ENCODE results near the gene PRUNE2.

The PRUNE2 gene

GRCh38 chr9:76628155-76628554, 277.8 kb downstream of the PRUNE2 start:
- DNase-seq (ENCODE audit: low spot score): no peak

DNA sequence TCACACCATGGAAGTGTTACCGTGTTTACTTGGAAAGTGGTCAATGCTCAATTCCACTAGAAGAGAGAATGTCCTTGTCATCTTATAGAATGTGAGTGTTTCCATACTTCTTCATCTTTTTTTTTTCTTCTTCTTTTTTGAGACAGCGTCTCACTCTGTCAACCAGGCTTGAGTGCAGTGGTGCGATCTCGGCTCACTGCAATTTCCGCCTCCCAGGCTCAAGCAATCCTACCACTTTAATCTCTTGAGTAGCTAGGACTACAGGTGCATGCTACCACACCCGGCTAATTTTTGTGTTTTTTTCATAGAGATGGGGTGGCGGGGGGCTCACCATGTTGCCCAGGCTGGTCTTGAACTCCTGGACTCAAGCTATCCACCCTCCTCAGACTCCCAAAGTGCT, 278.9 kb downstream of the PRUNE2 start:
- DNase-seq (ENCODE audit: low spot score): no peak

GRCh38 chr9:76626141-76626540, 279.8 kb downstream of the PRUNE2 start:
- DNase-seq (ENCODE audit: low spot score): peak; percentile 24

DNA sequence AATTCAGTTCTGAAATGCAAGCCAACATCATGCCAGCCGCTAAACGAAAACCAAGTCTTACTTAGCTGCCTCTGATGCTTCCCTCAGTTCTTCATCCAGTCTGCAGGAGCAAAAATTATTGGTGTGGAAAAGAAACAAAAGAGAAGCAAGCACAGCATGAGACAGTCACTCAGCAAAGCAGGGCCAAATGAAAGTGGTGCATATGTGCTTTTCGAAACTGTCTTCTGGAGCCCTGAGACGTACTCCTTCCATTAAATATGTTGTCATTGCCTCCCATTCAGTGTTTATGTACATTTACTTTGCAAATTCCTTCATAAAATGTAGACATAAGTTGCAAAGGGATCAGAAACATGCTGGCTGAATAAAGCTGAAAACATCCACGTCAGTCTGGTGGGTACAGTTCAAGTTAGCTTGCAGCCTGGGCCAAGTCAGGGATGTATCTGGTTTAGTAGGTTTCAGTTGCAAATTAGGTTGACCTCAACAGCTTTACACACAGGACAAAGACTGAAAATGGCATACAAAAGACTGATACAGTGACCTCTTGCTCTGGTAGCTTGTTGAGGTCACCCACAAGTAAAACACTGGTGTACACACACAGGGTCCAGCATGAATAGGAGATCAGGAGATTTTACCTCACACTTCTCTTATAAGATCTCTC, 281.4 kb downstream of the PRUNE2 start:
- no peak for DNase-seq (ENCODE audit: low spot score)

DNA sequence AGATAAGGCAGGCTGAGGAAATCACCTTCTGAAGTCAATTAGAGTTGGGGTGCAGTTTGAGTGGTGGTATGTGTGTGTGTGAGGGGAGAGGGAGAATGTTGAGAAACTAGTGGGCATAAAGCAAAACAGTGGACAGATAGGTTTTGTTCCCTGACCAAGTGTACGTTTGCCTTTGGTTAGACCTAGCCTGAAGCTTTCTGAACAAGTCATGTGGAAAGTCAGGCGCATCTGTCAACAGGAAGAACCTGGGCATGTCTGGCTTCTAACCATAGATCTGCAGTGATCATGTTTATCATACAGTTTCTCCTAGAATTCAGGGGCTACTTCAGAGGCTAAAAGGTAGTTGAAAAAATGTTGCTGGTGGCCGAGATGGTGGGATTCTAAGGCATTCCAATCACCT, 284.9 kb downstream of the PRUNE2 start:
- no peak for DNase-seq (ENCODE audit: low spot score)

DNA sequence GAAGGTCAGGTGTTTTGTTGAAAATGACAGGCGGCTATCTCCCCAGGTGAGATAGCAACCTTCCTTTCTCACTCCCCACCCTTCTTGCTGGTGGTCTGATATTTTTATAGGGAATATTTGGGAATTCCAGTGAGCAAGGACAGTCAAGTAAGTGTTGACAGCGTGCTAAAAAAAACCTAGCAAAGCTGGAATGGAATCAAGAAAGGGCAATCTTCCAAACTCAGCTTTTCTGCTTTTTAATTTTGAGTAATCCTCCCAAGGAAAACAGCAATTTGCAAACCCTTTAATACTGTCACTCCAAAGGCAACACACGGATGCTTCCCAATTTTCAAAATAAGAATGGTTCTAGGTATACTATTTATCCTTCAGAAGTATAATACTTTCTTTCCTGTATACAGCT, 285.3 kb downstream of the PRUNE2 start:
- no peak for DNase-seq (ENCODE audit: low spot score)

DNA sequence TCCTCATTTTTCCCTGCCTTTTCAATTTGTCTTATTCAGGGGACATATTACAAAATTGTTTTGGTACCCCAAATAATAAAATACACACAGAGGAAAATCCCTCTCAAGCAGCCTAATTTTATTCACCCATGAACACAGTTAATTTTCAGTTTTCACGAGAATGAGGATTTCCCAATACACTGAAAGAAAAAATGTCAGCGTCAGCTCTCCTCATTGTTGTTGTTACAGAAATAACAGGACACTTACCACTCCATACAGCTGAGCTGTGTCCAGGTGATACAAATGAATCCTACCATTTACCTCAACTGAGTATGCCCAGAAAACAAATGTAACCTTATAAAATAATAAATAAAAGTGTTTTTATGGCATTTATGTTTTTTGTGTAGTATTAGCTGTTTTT, 286.3 kb downstream of the PRUNE2 start:
- no peak for DNase-seq (ENCODE audit: low spot score)

GRCh38 chr9:76619197-76619596, 286.7 kb downstream of the PRUNE2 start:
- no peak for DNase-seq (ENCODE audit: low spot score)

DNA sequence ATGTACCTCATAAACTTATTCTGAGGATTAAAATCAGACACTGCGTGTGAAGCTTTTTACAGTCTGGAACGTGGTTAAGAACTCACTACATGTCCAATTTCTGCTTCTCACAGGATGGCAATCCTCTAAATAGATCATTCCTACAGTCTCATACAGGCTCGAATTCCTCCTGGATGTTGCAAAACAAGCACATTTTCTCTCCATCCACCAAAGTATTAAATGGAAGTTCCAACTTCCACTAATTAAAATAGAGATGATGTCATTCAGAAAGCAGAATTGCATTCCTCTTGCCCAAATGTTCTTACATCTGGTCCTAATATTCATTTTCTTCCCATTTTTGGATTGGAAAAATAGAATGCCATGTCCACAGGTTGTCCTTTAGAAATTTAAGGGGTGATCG, 287.2 kb downstream of the PRUNE2 start:
- DNase-seq (ENCODE audit: low spot score): no peak

DNA sequence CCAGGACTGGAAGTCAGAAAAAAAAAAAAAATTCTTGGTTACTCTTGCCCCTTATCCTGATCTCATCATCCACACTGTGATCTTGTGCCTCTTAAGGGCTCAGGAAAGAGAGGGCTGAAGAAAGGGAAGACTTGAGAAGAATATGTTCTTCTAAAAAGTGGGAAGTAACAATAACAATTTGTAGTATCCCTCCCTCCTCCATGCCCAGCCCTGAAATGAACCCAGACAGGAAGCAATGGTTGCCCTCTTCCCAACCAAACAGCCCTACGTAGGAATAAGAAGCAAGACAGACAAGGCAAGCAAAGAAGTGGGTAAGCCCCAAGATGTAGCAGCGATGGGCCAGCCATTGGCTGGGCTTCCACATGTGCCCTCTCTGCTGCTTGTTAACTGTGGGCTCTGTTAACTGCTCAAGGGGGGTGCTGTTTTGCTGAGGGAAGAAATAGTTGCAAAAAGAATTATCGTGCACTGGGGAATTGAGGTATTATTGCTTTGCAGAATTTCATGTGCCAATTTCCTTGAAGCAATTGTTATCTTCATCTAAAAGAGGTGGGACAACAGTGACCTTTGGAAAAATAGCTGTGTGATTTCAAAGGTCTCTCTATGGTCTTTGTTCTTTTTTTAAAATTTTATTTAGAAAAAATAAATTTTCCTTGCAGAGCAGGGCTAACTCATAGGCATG, 288.3 kb downstream of the PRUNE2 start:
- DNase-seq (ENCODE audit: low spot score): no peak

DNA sequence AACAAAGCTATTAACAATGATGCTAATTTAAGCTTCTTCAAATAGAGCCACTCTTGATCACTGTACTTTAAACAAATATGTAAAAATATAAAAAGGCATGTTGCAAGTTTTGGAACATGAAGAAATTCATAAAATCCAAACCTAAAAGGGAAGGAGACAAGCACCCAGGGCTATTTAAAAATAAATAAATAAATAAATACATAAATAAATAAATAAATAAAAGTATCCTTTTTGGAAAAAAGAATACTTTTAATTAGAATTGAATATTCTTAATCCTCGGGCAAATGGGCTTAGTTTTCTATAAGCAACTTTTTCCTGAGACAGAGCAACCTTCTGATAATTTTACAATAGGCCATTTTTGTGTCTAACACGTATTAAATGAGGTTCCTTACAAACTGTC, 289.1 kb downstream of the PRUNE2 start:
- DNase-seq (ENCODE audit: low spot score): no peak

GRCh38 chr9:76615177-76615603, 290.7 kb downstream of the PRUNE2 start:
- no peak for DNase-seq (ENCODE audit: low spot score)

DNA sequence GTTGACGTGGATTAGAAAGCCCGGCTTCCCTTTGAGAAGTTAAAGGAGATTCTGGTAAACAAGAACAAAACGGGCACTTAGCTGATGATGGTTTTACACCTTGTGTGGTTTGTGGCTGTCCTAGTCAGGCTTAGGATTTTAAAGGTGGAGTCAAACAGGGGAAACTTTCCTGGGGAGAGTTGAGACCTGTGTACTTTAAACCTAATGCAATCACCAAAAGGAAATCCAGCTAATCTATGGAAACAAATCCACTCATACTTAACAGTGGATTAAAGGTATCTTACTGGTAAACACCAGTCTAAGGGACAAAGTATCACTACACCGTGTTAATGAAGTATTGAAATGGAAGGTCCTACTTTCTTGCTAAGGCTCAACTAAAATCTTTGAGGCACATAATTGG, 291.9 kb downstream of the PRUNE2 start:
- no peak for DNase-seq (ENCODE audit: low spot score)

DNA sequence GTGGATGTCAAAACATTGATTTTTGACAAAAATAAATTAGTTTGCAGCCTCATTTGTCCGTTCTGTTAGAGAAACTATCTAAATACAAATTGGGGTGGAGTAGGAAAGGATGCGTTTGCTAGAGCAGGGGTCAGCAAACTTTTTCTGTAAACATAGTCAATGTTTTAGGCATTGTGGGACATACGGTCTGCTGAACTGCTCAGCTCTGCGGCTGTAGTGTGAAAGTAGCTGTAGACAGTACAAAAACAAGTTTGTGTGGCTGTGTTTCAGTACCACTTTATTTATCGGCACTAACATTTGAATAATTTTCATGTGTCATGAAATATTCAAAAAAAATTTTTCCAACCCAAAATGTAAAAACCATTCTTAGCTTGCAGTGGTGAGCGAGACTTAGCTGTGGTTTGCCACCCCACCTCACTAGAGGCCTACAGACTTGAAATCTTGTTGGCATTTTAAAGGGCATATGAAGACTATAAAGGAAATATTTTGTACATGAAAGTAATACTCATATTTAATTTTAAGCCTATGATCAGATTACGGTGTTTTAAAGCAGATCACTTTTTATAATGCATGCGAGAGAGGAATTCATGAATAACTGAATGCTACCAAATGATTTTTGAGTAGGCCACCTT, 292.6 kb downstream of the PRUNE2 start:
- no peak for DNase-seq (ENCODE audit: low spot score)

GRCh38 chr9:76610011-76610352, 295.9 kb downstream of the PRUNE2 start:
- DNase-seq (ENCODE audit: low spot score): no peak

DNA sequence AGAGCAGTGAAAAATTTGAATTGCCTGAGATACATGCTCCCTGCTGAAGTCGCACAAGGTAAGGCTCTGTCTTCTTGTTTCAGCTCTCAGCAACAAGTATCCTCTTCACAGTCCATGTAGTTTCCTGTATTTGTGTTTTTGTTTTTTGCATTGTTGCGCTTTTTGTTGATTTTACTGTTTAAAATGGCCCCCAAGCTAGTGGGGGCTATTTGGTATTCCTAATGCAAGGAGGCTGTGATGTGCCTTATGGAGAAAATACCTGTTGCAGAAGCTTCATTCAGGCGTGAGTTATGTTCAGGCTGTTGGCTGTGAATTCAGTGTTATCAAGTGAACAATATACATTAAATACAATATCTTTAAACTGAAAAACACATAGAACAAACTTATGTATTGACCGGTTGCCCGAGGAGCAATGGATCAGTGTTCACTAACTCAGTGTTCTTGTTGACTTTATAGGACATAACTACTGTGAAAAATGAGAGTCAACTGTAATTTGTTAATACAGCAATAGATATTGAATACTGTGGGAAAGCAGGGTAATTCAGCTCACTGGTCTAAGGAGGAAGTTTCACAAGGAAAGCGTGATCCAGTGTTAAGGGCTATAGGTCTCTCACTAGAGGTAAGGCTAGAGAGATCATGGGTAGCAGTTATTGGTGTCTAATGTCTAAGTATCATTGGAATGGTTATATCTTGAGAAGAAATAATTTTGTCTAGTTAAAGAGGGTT, 296.5 kb downstream of the PRUNE2 start:
- DNase-seq (ENCODE audit: low spot score): no peak

GRCh38 chr9:76608575-76609273, 297.2 kb downstream of the PRUNE2 start:
- DNase-seq (ENCODE audit: low spot score): no peak

- no peak for DNase-seq (ENCODE audit: low spot score)
Observed at GRCh38 chr9:76607730-76608436, 298.0 kb downstream of the PRUNE2 start.

GRCh38 chr9:76605321-76605900, 300.5 kb downstream of the PRUNE2 start:
- DNase-seq (ENCODE audit: low spot score): no peak

DNA sequence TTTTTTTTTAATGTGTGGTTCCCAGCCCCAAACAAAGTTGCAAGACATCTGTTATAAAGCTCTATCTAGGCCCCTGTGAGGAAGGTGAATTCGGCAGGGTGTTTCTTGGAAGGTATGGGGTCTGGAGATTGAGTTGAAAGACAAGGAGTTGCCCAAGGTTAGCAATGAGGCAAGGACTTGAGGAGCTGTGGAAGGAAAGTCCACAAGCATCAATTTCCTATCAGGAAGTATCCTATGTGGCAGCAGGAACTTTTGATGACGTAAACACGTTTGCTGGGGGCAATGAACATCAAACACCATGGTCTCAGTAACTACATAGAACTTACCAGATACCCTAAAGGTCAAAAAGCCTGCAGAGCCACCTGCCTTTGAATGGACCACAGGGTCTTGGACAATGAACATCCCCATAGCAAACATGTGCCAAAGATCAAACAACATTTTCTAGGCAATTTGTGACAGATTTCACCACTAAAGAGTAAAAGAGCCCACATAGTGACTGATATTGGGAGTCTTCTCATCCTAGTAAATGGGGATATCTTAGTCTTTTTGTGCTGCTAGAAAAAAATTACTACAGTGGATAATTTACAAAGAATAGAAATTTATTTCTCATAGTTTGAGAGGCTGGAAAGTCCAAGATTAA, 301.9 kb downstream of the PRUNE2 start:
- DNase-seq (ENCODE audit: low spot score): no peak

- DNase-seq (ENCODE audit: low spot score): no peak
Observed at GRCh38 chr9:76603448-76603895, 302.4 kb downstream of the PRUNE2 start.
